Measurements from ENCODE around the gene ZNF816.
"Not testable (repeated sequence)": the region's sequence is repeated elsewhere in the genome, so short reads cannot be mapped to it uniquely, and the experiment has no call there.

ZNF816 gene

DNA sequence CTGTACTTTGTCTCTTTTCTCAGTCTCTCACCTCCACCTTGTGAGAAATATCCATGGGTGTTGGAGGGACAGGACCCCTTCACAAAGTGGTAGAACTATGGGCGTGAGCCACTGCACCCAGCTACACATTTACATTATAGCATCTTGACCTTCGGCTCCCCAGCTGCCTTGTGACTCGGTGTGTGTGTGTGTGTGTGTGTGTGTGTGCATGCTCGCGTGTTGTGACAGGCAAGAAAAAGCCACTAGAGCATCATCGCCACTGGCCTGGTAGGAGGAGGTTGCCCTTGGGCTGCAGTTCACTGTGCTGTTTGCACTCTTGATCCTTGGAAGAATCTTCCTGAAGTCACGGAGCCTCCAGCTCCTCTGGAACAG lies 25.7 kb downstream of the ZNF816 start:
- TF ChIP-seq, protein P1, sequence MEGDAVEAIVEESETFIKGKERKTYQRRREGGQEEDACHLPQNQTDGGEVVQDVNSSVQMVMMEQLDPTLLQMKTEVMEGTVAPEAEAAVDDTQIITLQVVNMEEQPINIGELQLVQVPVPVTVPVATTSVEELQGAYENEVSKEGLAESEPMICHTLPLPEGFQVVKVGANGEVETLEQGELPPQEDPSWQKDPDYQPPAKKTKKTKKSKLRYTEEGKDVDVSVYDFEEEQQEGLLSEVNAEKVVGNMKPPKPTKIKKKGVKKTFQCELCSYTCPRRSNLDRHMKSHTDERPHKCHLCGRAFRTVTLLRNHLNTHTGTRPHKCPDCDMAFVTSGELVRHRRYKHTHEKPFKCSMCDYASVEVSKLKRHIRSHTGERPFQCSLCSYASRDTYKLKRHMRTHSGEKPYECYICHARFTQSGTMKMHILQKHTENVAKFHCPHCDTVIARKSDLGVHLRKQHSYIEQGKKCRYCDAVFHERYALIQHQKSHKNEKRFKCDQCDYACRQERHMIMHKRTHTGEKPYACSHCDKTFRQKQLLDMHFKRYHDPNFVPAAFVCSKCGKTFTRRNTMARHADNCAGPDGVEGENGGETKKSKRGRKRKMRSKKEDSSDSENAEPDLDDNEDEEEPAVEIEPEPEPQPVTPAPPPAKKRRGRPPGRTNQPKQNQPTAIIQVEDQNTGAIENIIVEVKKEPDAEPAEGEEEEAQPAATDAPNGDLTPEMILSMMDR (IDR thresholded peaks at IDR 0.05), result no peak
- intact Hi-C loops (cut with DNase I; ENCODE audit: low total_unique reads), result no loop called here
- Histone ChIP-seq H3K27ac (no peak overlapping the region), H3K36me3 (peaks cover 0 to 17% (median 16%) of the 10 kb centered on the region in 3 donors), H3K4me1 (peaks cover 0 to 11% (median 5%) of the 10 kb centered on the region in 4 donors), H3K4me3 (no peak overlapping the region), H3K9me3 (no peaks in the 10 kb centered on the region), H3K27me3 (no peaks in the 10 kb centered on the region)
- peak in 1 of 2 donors; percentile 0 for DNase-seq

DNA sequence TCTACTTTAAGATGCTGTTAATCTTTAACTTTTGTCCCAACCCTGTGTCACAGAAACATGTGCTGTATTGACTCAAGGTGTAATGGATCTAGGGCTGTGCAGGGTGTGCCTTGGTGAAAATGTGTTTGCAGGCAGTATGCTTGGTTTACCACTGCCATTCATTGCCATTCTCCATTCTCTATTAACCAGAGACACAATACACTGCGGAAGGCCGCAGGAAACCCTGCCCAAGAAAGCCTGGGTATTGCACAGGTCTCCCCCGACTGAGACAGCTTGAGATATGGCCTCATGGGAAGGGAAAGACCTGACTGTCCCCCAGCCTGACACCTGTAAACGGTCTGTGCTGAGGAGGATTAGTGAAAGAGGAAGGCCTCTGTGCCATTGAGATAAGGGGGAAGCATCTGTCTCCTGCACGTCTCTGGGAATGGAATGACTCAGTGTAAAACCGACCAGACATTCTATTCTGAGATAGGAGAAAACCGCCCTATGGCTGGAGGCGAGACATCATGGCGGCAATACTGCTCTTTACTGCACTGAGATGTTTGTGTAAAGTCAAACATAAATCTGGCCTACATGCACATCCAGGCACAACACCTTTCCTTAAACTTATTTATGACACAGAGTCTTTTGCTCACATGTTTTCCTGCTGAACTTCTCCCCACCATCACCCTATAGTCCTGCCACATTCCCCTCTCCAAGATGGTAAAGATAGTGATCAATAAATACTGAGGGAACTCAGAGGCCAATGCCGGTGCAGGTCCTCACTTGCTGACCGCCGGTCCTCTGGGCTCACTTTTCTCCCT lies 26.3 kb downstream of the ZNF816 start:
- Histone ChIP-seq H3K27ac (no peak overlapping the region), H3K4me1 (peaks cover 0 to 8% (median 3%) of the 10 kb centered on the region in 4 donors), H3K4me3 (no peak overlapping the region), H3K9me3 (no peaks in the 10 kb centered on the region), H3K27me3 (no peaks in the 10 kb centered on the region), H3K36me3 (peaks cover 0 to 21% (median 16%) of the 10 kb centered on the region in 3 donors)
- intact Hi-C loops (cut with DNase I; ENCODE audit: low total_unique reads), result no loop called here
- TF ChIP-seq, protein P1 (IDR thresholded peaks at IDR 0.05), result no peak
- peak in 1 of 2 donors; percentile 10 for DNase-seq

DNA sequence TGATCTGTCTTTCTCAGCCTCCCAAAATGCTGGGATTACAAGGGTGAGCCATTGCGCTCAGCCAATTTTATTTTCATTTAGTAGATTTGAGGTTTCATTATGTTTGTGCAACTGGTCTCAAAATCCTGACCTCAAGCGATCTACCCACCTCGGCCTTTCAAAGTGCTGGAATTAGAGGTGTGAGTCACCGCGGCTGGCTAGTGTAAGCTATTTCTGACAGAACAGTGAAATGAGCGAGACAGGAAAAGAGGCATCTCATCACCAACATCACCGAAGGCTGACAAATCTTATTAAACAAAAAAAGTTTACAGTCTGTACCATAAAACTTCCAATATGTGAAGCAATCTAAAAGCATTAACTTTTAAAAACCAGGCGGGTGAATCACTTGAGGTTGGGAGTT lies 27.2 kb downstream of the ZNF816 start:
- Histone ChIP-seq H3K27ac (no peak overlapping the region), H3K36me3 (peaks cover 0 to 21% (median 16%) of the 10 kb centered on the region in 3 donors), H3K9me3 (no peaks in the 10 kb centered on the region), H3K4me1 (peaks cover 0 to 6% (median 0%) of the 10 kb centered on the region in 4 donors), H3K4me3 (no peak overlapping the region), H3K27me3 (no peaks in the 10 kb centered on the region)
- intact Hi-C loops (cut with DNase I; ENCODE audit: low total_unique reads), result no loop called here
- TF ChIP-seq, protein P1 (IDR thresholded peaks at IDR 0.05), result no peak
- DNase-seq, result no peak

DNA sequence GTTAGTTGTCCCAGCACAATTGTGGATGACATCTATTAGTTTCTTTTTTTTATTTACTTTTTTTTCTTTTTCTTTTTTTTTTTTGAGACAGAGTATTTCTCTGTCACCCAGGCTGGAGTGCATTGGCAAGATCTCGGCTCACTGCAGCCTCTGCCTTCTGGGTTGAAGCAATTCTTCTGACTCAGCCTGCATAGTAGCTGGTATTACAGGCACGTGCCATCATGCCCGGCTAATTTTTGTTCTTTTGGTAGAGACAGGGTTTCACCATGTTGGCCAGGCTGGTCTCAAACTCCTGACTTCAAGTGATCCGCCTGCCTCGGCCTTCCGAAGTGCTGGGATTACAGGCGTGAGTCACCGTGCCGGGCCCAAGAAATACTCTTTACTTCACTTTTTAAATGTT lies 38.0 kb downstream of the ZNF816 start:
- H3K9me3 ChIP-seq; H3K4me3 ChIP-seq; intact Hi-C loops (cut with DNase I; ENCODE audit: low total_unique reads); H3K27me3 ChIP-seq: not testable (repeated sequence)
- H3K36me3 ChIP-seq, result peaks cover 16 to 22% (median 17%) of the 10 kb centered on the region in 3 donors
- DNase-seq, result peak in 1 of 2 donors; percentile 44
- H3K4me1 ChIP-seq, result peaks cover 0 to 20% (median 9%) of the 10 kb centered on the region in 4 donors
- peak overlapping the region in 1 of 2 donors; percentile 86 for H3K27ac ChIP-seq

DNA sequence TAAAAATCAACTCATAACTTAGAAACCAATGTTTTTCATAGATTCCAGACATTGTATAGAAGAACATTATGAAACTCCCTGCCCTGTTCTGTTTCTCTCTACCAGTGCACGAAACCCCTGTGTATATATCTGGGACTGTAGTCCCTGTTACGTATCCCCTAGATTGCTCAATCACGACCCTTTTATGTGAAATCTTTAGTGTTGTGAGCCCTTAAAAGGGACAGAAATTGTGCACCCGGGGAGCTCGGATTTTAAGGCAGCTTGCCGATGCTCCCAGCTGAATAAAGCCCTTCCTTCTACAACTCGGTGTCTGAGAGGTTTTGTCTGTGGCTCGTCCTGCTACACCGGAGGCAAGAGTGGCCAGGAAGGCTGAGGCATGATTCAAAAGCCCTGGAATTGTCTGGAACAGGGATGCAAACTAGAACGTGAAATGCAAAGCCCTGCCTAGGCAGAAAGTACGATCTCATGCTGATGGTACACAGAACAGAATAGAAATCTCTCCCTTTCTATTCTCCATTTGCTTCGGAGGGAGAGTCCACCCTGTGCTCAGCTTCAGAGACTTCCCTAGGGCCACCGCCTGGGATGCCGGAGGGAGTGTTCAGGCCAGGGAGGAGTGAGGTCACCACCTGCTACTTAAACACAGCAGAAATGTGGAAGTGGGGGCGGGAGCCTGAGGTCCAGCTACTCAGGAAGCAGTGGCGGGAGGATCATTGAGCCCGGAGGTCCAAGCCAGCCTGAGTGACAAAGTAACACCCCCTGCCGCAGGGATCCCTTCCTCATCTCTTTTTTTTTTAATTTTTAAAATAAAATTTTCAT lies 38.7 kb downstream of the ZNF816 start:
- intact Hi-C loops (cut with DNase I; ENCODE audit: low total_unique reads), result no loop called here
- peaks cover 12 to 18% (median 16%) of the 10 kb centered on the region in 3 donors for H3K36me3 ChIP-seq
- H3K9me3 ChIP-seq, result no peaks in the 10 kb centered on the region
- H3K4me1 ChIP-seq, result peaks cover 0 to 20% (median 9%) of the 10 kb centered on the region in 4 donors
- no peaks in the 10 kb centered on the region for H3K27me3 ChIP-seq
- TF ChIP-seq, protein P1 (IDR thresholded peaks at IDR 0.05), result no peak
- peak overlapping the region; percentile 86 for H3K27ac ChIP-seq
- H3K4me3 ChIP-seq, result peak overlapping the region; percentile 70 to 78
- peak; percentile 63 to 81 for DNase-seq

Measured in tibial artery (tissue), 4 donors.